NB4 (cell line): ENCODE data around the gene BCAT1.

Experiments used
- MYC ChIP-seq: IDR thresholded peaks from 2 replicates; pipeline ENCODE4 v1.6.1; 2011; ENCODE audit warnings: low read depth, low read length
- POLR2A ChIP-seq: IDR thresholded peaks from 2 replicates; pipeline ENCODE4 v1.6.1; 2011; ENCODE audit warnings: mild to moderate bottlenecking; ENCODE audit not compliant: insufficient read length; ENCODE audit errors: extremely low read depth
- TF ChIP-seq, protein P1 (sequence below): IDR thresholded peaks from one replicate; pipeline ENCODE4 v1.5.1; 2012; ENCODE audit warnings: low read depth, low read length

DNA sequence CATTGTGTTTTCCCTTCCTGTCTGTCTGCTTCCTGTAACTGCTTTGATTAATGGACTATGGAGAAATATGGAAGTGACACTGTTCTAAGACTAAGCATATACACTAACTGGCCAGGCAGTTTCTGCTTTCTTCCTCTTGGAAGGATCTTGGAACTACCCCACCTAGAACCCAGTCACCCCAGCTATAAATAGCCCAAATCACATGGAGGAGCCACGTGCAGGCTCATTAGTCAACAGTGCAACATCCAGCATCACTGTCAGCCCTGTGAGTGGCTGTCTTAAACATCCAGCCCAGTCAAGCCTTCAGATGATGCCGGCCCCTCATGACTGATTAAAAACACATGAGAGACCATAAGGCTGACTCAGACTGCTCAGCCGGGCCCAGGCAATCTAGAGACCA, 39.2 kb downstream of the BCAT1 start:
- TF ChIP-seq, protein P1, sequence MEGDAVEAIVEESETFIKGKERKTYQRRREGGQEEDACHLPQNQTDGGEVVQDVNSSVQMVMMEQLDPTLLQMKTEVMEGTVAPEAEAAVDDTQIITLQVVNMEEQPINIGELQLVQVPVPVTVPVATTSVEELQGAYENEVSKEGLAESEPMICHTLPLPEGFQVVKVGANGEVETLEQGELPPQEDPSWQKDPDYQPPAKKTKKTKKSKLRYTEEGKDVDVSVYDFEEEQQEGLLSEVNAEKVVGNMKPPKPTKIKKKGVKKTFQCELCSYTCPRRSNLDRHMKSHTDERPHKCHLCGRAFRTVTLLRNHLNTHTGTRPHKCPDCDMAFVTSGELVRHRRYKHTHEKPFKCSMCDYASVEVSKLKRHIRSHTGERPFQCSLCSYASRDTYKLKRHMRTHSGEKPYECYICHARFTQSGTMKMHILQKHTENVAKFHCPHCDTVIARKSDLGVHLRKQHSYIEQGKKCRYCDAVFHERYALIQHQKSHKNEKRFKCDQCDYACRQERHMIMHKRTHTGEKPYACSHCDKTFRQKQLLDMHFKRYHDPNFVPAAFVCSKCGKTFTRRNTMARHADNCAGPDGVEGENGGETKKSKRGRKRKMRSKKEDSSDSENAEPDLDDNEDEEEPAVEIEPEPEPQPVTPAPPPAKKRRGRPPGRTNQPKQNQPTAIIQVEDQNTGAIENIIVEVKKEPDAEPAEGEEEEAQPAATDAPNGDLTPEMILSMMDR: no peak
- TF ChIP-seq MYC (no peak), POLR2A (no peak)
